Keratinocyte (primary cell): ENCODE results near the gene ZNF670.

Experiments
- EZH2 ChIP-seq: IDR thresholded peaks from one replicate; pipeline ENCODE4 v1.6.1; 2012; ENCODE audit warnings: inconsistent platforms, mild to moderate bottlenecking, low read length, moderate library complexity
- TF ChIP-seq, protein P1 (sequence below), 3 experiments: IDR thresholded peaks in 1 of 3; conservative IDR thresholded peaks in 1 of 3; optimal IDR thresholded peaks in 1 of 3; 2 replicates in 2 of 3; 3 replicates in 1 of 3; pipeline versions ENCODE3 to v1.5.1; 2011; ENCODE audit warnings: low read length in 3 of 3, mild to moderate bottlenecking in 3 of 3, moderate library complexity in 2 of 3, control low read depth in 1 of 3, inconsistent platforms in 1 of 3; ENCODE audit not compliant: insufficient read depth in 2 of 3; ENCODE audit errors: extremely low read depth in 1 of 3

- TF ChIP-seq, protein P1, sequence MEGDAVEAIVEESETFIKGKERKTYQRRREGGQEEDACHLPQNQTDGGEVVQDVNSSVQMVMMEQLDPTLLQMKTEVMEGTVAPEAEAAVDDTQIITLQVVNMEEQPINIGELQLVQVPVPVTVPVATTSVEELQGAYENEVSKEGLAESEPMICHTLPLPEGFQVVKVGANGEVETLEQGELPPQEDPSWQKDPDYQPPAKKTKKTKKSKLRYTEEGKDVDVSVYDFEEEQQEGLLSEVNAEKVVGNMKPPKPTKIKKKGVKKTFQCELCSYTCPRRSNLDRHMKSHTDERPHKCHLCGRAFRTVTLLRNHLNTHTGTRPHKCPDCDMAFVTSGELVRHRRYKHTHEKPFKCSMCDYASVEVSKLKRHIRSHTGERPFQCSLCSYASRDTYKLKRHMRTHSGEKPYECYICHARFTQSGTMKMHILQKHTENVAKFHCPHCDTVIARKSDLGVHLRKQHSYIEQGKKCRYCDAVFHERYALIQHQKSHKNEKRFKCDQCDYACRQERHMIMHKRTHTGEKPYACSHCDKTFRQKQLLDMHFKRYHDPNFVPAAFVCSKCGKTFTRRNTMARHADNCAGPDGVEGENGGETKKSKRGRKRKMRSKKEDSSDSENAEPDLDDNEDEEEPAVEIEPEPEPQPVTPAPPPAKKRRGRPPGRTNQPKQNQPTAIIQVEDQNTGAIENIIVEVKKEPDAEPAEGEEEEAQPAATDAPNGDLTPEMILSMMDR (optimal IDR thresholded peaks at IDR 0.05 in 1 of 3, IDR thresholded peaks at IDR 0.05 in 1 of 3, conservative IDR thresholded peaks at IDR 0.05 in 1 of 3; ENCODE audit: extremely low read depth in 1 of 3, insufficient read depth in 2 of 3, low read length in 3 of 3) = no peak
- TF ChIP-seq EZH2 = no peak
These were observed 35.2 kb upstream of the ZNF670 start for GRCh38 chr1:247113733-247114271.
